Endothelial cell of umbilical vein (primary cell): ENCODE results near the gene POTEJ. TPM values are rescaled to one million over a fixed set of nuclear protein-coding genes. Genes with fewer than 3 reads are reported as not detected.
"Not testable (repeated sequence)": the region's sequence is repeated elsewhere in the genome, so short reads cannot be mapped to it uniquely, and the experiment has no call there.

ENCODE experiments used
- BruUV-seq: library from RNA; stranded (reverse); fragments of 400-500 nt; replicated peaks from 2 replicates; lab custom pipeline; 2021; lab: Mats Ljungman, UMichigan
- CTCF ChIA-PET: fragments of 300-600, 350-600 bp; sonication (Branson Sonifier 250); formaldehyde crosslinking; loops from one replicate; lab custom pipeline; 2021; ENCODE audit warnings: antibody characterized with exemption, inconsistent platforms; lab: Charles Lee
- POLR2A ChIA-PET: fragments of 300-600, 350-600 bp; sonication (Branson Sonifier 250); formaldehyde crosslinking; loops from one replicate; lab custom pipeline; 2021; ENCODE audit warnings: antibody characterized with exemption, inconsistent platforms; lab: Charles Lee
- DNase-seq: peaks from one replicate; pipeline ENCODE4 v3.0.0-alpha.2; 2011; ENCODE audit warnings: low read depth, low spot score
- FAIRE-seq: peaks from 2 replicates; lab custom pipeline; 2011; peaks lifted over from hg19 to GRCh38; lab: Jason Lieb, UNC
- H2AFZ ChIP-seq: 2 replicates; pipeline ENCODE4 v1.6.0; 2012; ENCODE audit warnings: low read depth, low read length, control low read depth, inconsistent platforms
- H3K27ac ChIP-seq: 2 replicates; pipeline ENCODE4 v1.5.1; 2011; ENCODE audit warnings: low read depth, mild to moderate bottlenecking, control low read depth, low read length, moderate library complexity; ENCODE audit not compliant: insufficient read depth
- H3K27me3 ChIP-seq, 2 experiments: 2 replicates each; pipeline versions ENCODE4 v1.6.0 to v1.6.1; 2011; ENCODE audit warnings: low read length in 2 of 2, mixed read lengths in 1 of 2; ENCODE audit not compliant: control insufficient read depth in 2 of 2, insufficient read depth in 2 of 2
- H3K36me3 ChIP-seq, 2 experiments: 2 replicates in 1 of 2; 3 replicates in 1 of 2; pipeline ENCODE4 v1.5.1; 2011; ENCODE audit warnings: low read length in 2 of 2, mild to moderate bottlenecking in 1 of 2, moderate library complexity in 1 of 2; ENCODE audit not compliant: control insufficient read depth in 2 of 2, insufficient read depth in 2 of 2; ENCODE audit errors: extremely low read depth in 1 of 2
- H3K4me1 ChIP-seq: 3 replicates; pipeline ENCODE4 v1.5.1; 2011; ENCODE audit warnings: mild to moderate bottlenecking, low read length; ENCODE audit not compliant: control insufficient read depth, insufficient read depth; ENCODE audit errors: extremely low read depth
- H3K4me2 ChIP-seq: 2 replicates; pipeline ENCODE4 v1.6.1; 2011; ENCODE audit warnings: low read length, control low read depth, mixed read lengths; ENCODE audit not compliant: insufficient read depth
- H3K4me3 ChIP-seq, 3 experiments: fragments of 200-600 bp in 1 of 3; sonication (generic), shearing (Covaris generic) in 1 of 3; replicated peaks in 1 of 3; 2 replicates each; pipeline ENCODE4 v1.5.1; 2011 to 2016; ENCODE audit warnings: control low read depth in 3 of 3, low read length in 3 of 3, mild to moderate bottlenecking in 2 of 3, inconsistent platforms in 1 of 3, low read depth in 1 of 3, moderate library complexity in 1 of 3; ENCODE audit not compliant: insufficient read depth in 1 of 3
- H3K79me2 ChIP-seq: 2 replicates; pipeline ENCODE4 v1.6.0; 2012; ENCODE audit warnings: low read length, inconsistent platforms; ENCODE audit not compliant: control insufficient read depth, insufficient read depth
- H3K9ac ChIP-seq: replicated peaks from 2 replicates; pipeline ENCODE3; 2011; ENCODE audit warnings: low read length, control low read depth; ENCODE audit not compliant: insufficient read depth; ENCODE audit errors: extremely low read depth
- H3K9me1 ChIP-seq: replicated peaks from 3 replicates; pipeline ENCODE4 v1.6.0; 2011; ENCODE audit warnings: mild to moderate bottlenecking, low read length; ENCODE audit not compliant: control insufficient read depth, insufficient read depth; ENCODE audit errors: extremely low read depth
- H3K9me3 ChIP-seq: replicated peaks from 2 replicates; pipeline ENCODE4 v1.5.1; 2012; ENCODE audit warnings: low read length, inconsistent platforms; ENCODE audit not compliant: control insufficient read depth, insufficient read depth
- H4K20me1 ChIP-seq: replicated peaks from 2 replicates; pipeline ENCODE3; 2011; ENCODE audit warnings: mild to moderate bottlenecking, low read length; ENCODE audit not compliant: control insufficient read depth, insufficient read depth; ENCODE audit errors: extremely low read depth
- dilution Hi-C: fragments of 300-500 bp; cut with MboI; formaldehyde crosslinking; loops from one replicate; pipeline ENCODE4 v1.15.0; 2019; ENCODE audit warnings: low sequenced_read_pairs; ENCODE audit not compliant: extremely low pct_ligation_motif_present
- intact Hi-C: fragments of 100-400 bp; cut with micrococcal nuclease; formaldehyde crosslinking; loops from one replicate; pipeline ENCODE4 v1.10.0; 2022
- polyA plus RNA-seq, 4 experiments: library from polyadenylated mRNA; depleted of rRNA in 3 of 4; stranded (reverse) in 3 of 4; unstranded in 1 of 4; fragments of >200 nt; gene quantifications; 2 replicates each; pipeline versions ENCODE4 v1.2.1 to v1.2.3, GENCODE V29; 2011 to 2012; ENCODE audit warnings: missing spikeins in 1 of 4
- total RNA-seq: library from RNA; stranded (reverse); gene quantifications from 2 replicates; pipeline ENCODE4 v1.2.3, GENCODE V29; 2021

Gene POTEJ
- total and polyA plus RNA-seq, 2 donors (not counting 3 experiments of a cell fraction or from before 2014, with no cell fraction given): 0.03 to 0.24 TPM

- H3K4me1 ChIP-seq, H3K4me2 ChIP-seq, BruUV-seq, H3K36me3 ChIP-seq, H3K79me2 ChIP-seq, H2AFZ ChIP-seq, intact Hi-C loops, H3K9me1 ChIP-seq, H3K9me3 ChIP-seq, H3K27me3 ChIP-seq, H3K4me3 ChIP-seq, CTCF ChIA-PET, H3K9ac ChIP-seq, dilution Hi-C loops, H4K20me1 ChIP-seq, POLR2A ChIA-PET, FAIRE-seq, DNase-seq, H3K27ac ChIP-seq: not testable (repeated sequence)
These were observed 30.4 kb downstream of the POTEJ start for GRCh38 chr2:130641688-130642087.

GRCh38 chr2:130649285-130649684, 38.0 kb downstream of the POTEJ start:
- not testable (repeated sequence) for FAIRE-seq

GRCh38 chr2:130664506-130664905, 53.3 kb downstream of the POTEJ start:
- H3K4me1 ChIP-seq, FAIRE-seq, H3K4me3 ChIP-seq, H3K36me3 ChIP-seq, H3K27ac ChIP-seq, H4K20me1 ChIP-seq, POLR2A ChIA-PET, intact Hi-C loops, BruUV-seq, H3K9ac ChIP-seq, DNase-seq, CTCF ChIA-PET, H3K9me3 ChIP-seq, H3K27me3 ChIP-seq, H3K4me2 ChIP-seq, H3K79me2 ChIP-seq, H3K9me1 ChIP-seq, H2AFZ ChIP-seq, dilution Hi-C loops: not testable (repeated sequence)

More at GRCh38 chr2:130649285-130649684, 38.0 kb downstream of the POTEJ start:
- DNase-seq, intact Hi-C loops, POLR2A ChIA-PET, H3K4me2 ChIP-seq, H3K27ac ChIP-seq, H4K20me1 ChIP-seq, dilution Hi-C loops, H3K9me3 ChIP-seq, H3K9me1 ChIP-seq, H3K4me1 ChIP-seq, CTCF ChIA-PET, H2AFZ ChIP-seq, H3K36me3 ChIP-seq, H3K79me2 ChIP-seq, H3K27me3 ChIP-seq, H3K4me3 ChIP-seq, H3K9ac ChIP-seq, BruUV-seq: not testable (repeated sequence)

- FAIRE-seq, H3K4me2 ChIP-seq, BruUV-seq, H3K4me3 ChIP-seq, CTCF ChIA-PET, DNase-seq, H3K9me1 ChIP-seq, H2AFZ ChIP-seq, H3K36me3 ChIP-seq, POLR2A ChIA-PET, H3K9ac ChIP-seq, intact Hi-C loops, H3K27me3 ChIP-seq, H3K79me2 ChIP-seq, H4K20me1 ChIP-seq, H3K27ac ChIP-seq, H3K9me3 ChIP-seq, H3K4me1 ChIP-seq, dilution Hi-C loops: not testable (repeated sequence)
These were observed 54.4 kb downstream of the POTEJ start for GRCh38 chr2:130665596-130665995.
